H9 (cell line): ENCODE results near the gene PHACTR1. TPM values are rescaled to one million over a fixed set of nuclear protein-coding genes. Genes with fewer than 3 reads are reported as not detected.

ENCODE experiments used
- DNase-seq: peaks from one replicate; pipeline ENCODE4 v3.0.0-alpha.2; 2017
- H2AFZ ChIP-seq: one replicate; pipeline ENCODE4 v1.6.1; 2013; ENCODE audit warnings: mild to moderate bottlenecking, low read length, control low read depth, moderate library complexity
- H2AK5ac ChIP-seq: 2 replicates; pipeline ENCODE4 v1.6.1; 2013; ENCODE audit warnings: low read length, control low read depth, mixed read lengths; ENCODE audit not compliant: insufficient read length
- H2BK120ac ChIP-seq: one replicate; pipeline ENCODE4 v1.6.1; 2013; ENCODE audit warnings: low read depth, mild to moderate bottlenecking, low read length, control low read depth, inconsistent platforms; ENCODE audit not compliant: poor library complexity, severe bottlenecking
- H2BK12ac ChIP-seq: 2 replicates; pipeline ENCODE4 v1.6.1; 2013; ENCODE audit warnings: low read length, control low read depth, mixed read lengths, low read depth; ENCODE audit not compliant: insufficient read length
- H2BK15ac ChIP-seq: 2 replicates; pipeline ENCODE4 v1.6.1; 2013; ENCODE audit warnings: low read depth, low read length, control low read depth
- H2BK20ac ChIP-seq: one replicate; pipeline ENCODE4 v1.6.1; 2013; ENCODE audit warnings: low read depth, mild to moderate bottlenecking, low read length, control low read depth, inconsistent platforms; ENCODE audit not compliant: poor library complexity, severe bottlenecking
- H2BK5ac ChIP-seq: 2 replicates; pipeline ENCODE4 v1.6.1; 2013; ENCODE audit warnings: low read length, control low read depth, mixed read lengths; ENCODE audit not compliant: insufficient read length
- H3K14ac ChIP-seq: 2 replicates; pipeline ENCODE4 v1.6.1; 2013; ENCODE audit warnings: low read length, control low read depth; ENCODE audit not compliant: insufficient read depth
- H3K18ac ChIP-seq: 2 replicates; pipeline ENCODE4 v1.6.1; 2013; ENCODE audit warnings: low read depth, mild to moderate bottlenecking, mixed read lengths, low read length, control low read depth; ENCODE audit not compliant: insufficient read length
- H3K23ac ChIP-seq: 2 replicates; pipeline ENCODE4 v1.6.1; 2013; ENCODE audit warnings: low read length, control low read depth, mixed read lengths, low read depth; ENCODE audit not compliant: insufficient read length
- H3K23me2 ChIP-seq: 2 replicates; pipeline ENCODE4 v1.6.1; 2013; ENCODE audit warnings: low read depth, mild to moderate bottlenecking, mixed read lengths, low read length, control low read depth; ENCODE audit not compliant: insufficient read length, poor library complexity, severe bottlenecking
- H3K27ac ChIP-seq: 2 replicates; pipeline ENCODE4 v1.5.1; 2013; ENCODE audit warnings: low read length, control low read depth, mixed read lengths, low read depth; ENCODE audit not compliant: insufficient read length
- H3K27me3 ChIP-seq: 2 replicates; pipeline ENCODE4 v1.6.1; 2013; ENCODE audit warnings: low read length, control low read depth, inconsistent platforms; ENCODE audit not compliant: insufficient read depth
- H3K4ac ChIP-seq: 2 replicates; pipeline ENCODE4 v1.6.1; 2013; ENCODE audit warnings: low read depth, mild to moderate bottlenecking, control low read depth, inconsistent platforms, low read length, moderate library complexity
- H3K4me1 ChIP-seq: 2 replicates; pipeline ENCODE4 v1.6.1; 2013; ENCODE audit warnings: low read length, control low read depth, inconsistent platforms; ENCODE audit not compliant: insufficient read depth
- H3K4me2 ChIP-seq: 2 replicates; pipeline ENCODE4 v1.6.1; 2013; ENCODE audit warnings: low read length, control low read depth, mixed read lengths; ENCODE audit not compliant: insufficient read length, insufficient read depth
- H3K56ac ChIP-seq: 2 replicates; pipeline ENCODE4 v1.6.1; 2013; ENCODE audit warnings: low read depth, mild to moderate bottlenecking, mixed read lengths, low read length, control low read depth; ENCODE audit not compliant: insufficient read length
- H3K79me1 ChIP-seq: 2 replicates; pipeline ENCODE4 v1.6.1; 2013; ENCODE audit warnings: low read depth, mild to moderate bottlenecking, moderate library complexity, low read length, control low read depth, inconsistent platforms; ENCODE audit not compliant: insufficient read depth, poor library complexity, severe bottlenecking
- H3K79me2 ChIP-seq: 2 replicates; pipeline ENCODE4 v1.6.1; 2013; ENCODE audit warnings: low read length, control low read depth, inconsistent platforms; ENCODE audit not compliant: insufficient read depth
- H3K9ac ChIP-seq: 2 replicates; pipeline ENCODE4 v1.6.1; 2013; ENCODE audit warnings: low read length, control low read depth, mixed read lengths; ENCODE audit not compliant: insufficient read length; ENCODE audit errors: extremely low read depth
- H3K9me3 ChIP-seq: one replicate; pipeline ENCODE4 v1.6.1; 2013; ENCODE audit warnings: low read depth, low read length, inconsistent platforms; ENCODE audit not compliant: control insufficient read depth
- H3T11ph ChIP-seq: one replicate; pipeline ENCODE4 v1.6.1; 2013; ENCODE audit warnings: mild to moderate bottlenecking, low read length, control low read depth, inconsistent platforms
- H4K20me1 ChIP-seq: one replicate; pipeline ENCODE4 v1.6.1; 2013; ENCODE audit not compliant: control insufficient read depth, insufficient read length, insufficient read depth
- H4K5ac ChIP-seq: 2 replicates; pipeline ENCODE4 v1.6.1; 2013; ENCODE audit warnings: low read depth, mild to moderate bottlenecking, mixed read lengths, low read length, control low read depth; ENCODE audit not compliant: insufficient read length
- H4K8ac ChIP-seq: replicated peaks from 2 replicates; pipeline ENCODE4 v1.6.1; 2013; ENCODE audit warnings: low read length, control low read depth, mixed read lengths, low read depth; ENCODE audit not compliant: insufficient read length
- H4K91ac ChIP-seq: 2 replicates; pipeline ENCODE4 v1.6.1; 2013; ENCODE audit warnings: low read depth, mild to moderate bottlenecking, moderate library complexity, mixed read lengths, low read length, control low read depth; ENCODE audit not compliant: insufficient read length
- H3K27ac Mint-ChIP-seq, 3 experiments: 2 replicates in 2 of 3; 3 replicates in 1 of 3; pipeline ENCODE4 v1.8.0; 2020 to 2021; ENCODE audit warnings: mixed read lengths in 3 of 3, mild to moderate bottlenecking in 1 of 3, moderate library complexity in 1 of 3
- H3K27me3 Mint-ChIP-seq: 2 replicates; pipeline ENCODE4 v1.8.0; 2021; ENCODE audit warnings: low read depth, mild to moderate bottlenecking, moderate library complexity, mixed read lengths
- H3K36me3 Mint-ChIP-seq, 3 experiments: 2 replicates in 2 of 3; 3 replicates in 1 of 3; pipeline ENCODE4 v1.8.0; 2020 to 2021; ENCODE audit warnings: low read depth in 3 of 3, mixed read lengths in 3 of 3; ENCODE audit not compliant: insufficient read depth in 1 of 3
- H3K4me1 Mint-ChIP-seq, 2 experiments: 2 replicates each; pipeline ENCODE4 v1.8.0; 2020; ENCODE audit warnings: mixed read lengths in 2 of 2
- H3K4me3 Mint-ChIP-seq, 2 experiments: 2 replicates in 1 of 2; 3 replicates in 1 of 2; pipeline ENCODE4 v1.8.0; 2020 to 2021; ENCODE audit warnings: mild to moderate bottlenecking in 2 of 2, mixed read lengths in 2 of 2, moderate library complexity in 1 of 2
- H3K9me3 Mint-ChIP-seq, 2 experiments: 2 replicates in 1 of 2; 3 replicates in 1 of 2; pipeline ENCODE4 v1.8.0; 2020; ENCODE audit warnings: mild to moderate bottlenecking in 2 of 2, mixed read lengths in 2 of 2, moderate library complexity in 1 of 2
- CTCF ChIP-seq: fragments of 200-600 bp; sonication (generic); conservative IDR thresholded peaks from 3 replicates; pipeline ENCODE4 v1.8.0; 2021; ENCODE audit warnings: antibody characterized with exemption, mild to moderate bottlenecking
- WGBS: extraction: QIAGEN DNeasy Blood & Tissue Kit; methylation state at CpG from one replicate; pipeline ENCODE4 v1.1.7; 2013; ENCODE audit warnings: missing lambda C conversion rate, low lambda C conversion rate, mixed read lengths; ENCODE audit not compliant: insufficient read length; ENCODE audit errors: extremely low coverage; 5-methylcytosine and 5-hydroxymethylcytosine counted together
- total RNA-seq: library from RNA; stranded (reverse); gene quantifications from 2 replicates; pipeline ENCODE4 v1.2.1, GENCODE V29; 2021

The PHACTR1 gene
- total RNA-seq, 1 experiment from 2014 or later: 15.9 TPM

- Histone ChIP-seq H3K56ac (no peak overlapping the region), H3K14ac (no peak overlapping the region)
- H3K9me3 Mint-ChIP-seq: peaks cover 0 to 2% of the 10 kb centered on the region in 2 experiments; a peak in 1 of 5 replicates
These were observed 362.6 kb downstream of the PHACTR1 start for GRCh38 chr6:13079096-13079723.

More at GRCh38 chr6:13079096-13079723, 362.6 kb downstream of the PHACTR1 start:
- Histone ChIP-seq H4K20me1 (no peaks in the 10 kb centered on the region), H3K27ac (no peak overlapping the region), H3K23ac (no peak overlapping the region), H2BK120ac (no peak overlapping the region), H3T11ph (no peak overlapping the region), H4K8ac (no peak overlapping the region), H3K4me2 (no peak overlapping the region), H3K18ac (no peak overlapping the region), H2BK12ac (no peak overlapping the region), H2BK20ac (no peak overlapping the region), H3K79me2 (no peaks in the 10 kb centered on the region), H3K27me3 (no peaks in the 10 kb centered on the region), H3K4ac (no peak overlapping the region), H3K9ac (no peak overlapping the region), H3K9me3 (no peaks in the 10 kb centered on the region), H2BK5ac (no peak overlapping the region), H4K5ac (no peak overlapping the region), H3K23me2 (no peaks in the 10 kb centered on the region), H2BK15ac (no peak overlapping the region), H3K79me1 (no peaks in the 10 kb centered on the region), H2AK5ac (no peak overlapping the region), H3K4me1 (peaks cover 4% of the 10 kb centered on the region; the same call in 1 of the 2 replicates), H4K91ac (no peak overlapping the region), H2AFZ (no peak overlapping the region)
- Mint-ChIP-seq H3K36me3 (no peaks in the 10 kb centered on the region; a peak in 1 of 7 replicates), H3K27ac (no peak overlapping the region), H3K27me3 (no peaks in the 10 kb centered on the region; the same call in 1 of the 2 replicates), H3K4me3 (no peak overlapping the region), H3K4me1 (peaks cover 28 to 31% of the 10 kb centered on the region in 2 experiments)
- WGBS: no CpG with 5 or more reads among the region's 6 CpGs
- no peak for TF ChIP-seq CTCF
- DNase-seq: no peak
